DND-41 (cell line): ENCODE measurements around the gene TFCP2.
"Not testable (repeated sequence)": the region's sequence is repeated elsewhere in the genome, so short reads cannot be mapped to it uniquely, and the experiment has no call there.

ENCODE experiments used
- ATAC-seq: fragments of 200-7000 bp; cut with Tn5 transposase; 3 replicates; pipeline ENCODE4 v1.9.1; 2021; ENCODE audit warnings: low read depth; ENCODE audit not compliant: insufficient read depth
- DNase-seq: peaks from one replicate; pipeline ENCODE4 v3.0.0-alpha.2; 2020
- H2AFZ ChIP-seq: 2 replicates; pipeline ENCODE4 v1.6.0; 2012; ENCODE audit warnings: low read depth, low read length
- H3K27ac ChIP-seq: 2 replicates; pipeline ENCODE4 v1.5.1; 2012; ENCODE audit warnings: low read length, inconsistent platforms
- H3K27me3 ChIP-seq: fragments of 200-600 bp; sonication (generic); 2 replicates; pipeline ENCODE4 v1.6.0; 2012; ENCODE audit warnings: low read length, mild to moderate bottlenecking, inconsistent platforms; ENCODE audit not compliant: insufficient read depth, poor library complexity
- H3K36me3 ChIP-seq: 2 replicates; pipeline ENCODE4 v1.5.1; 2012; ENCODE audit warnings: low read length, inconsistent platforms; ENCODE audit not compliant: insufficient read depth
- H3K4me1 ChIP-seq: 2 replicates; pipeline ENCODE4 v1.5.1; 2012; ENCODE audit warnings: mild to moderate bottlenecking, low read length; ENCODE audit not compliant: insufficient read depth
- H3K4me2 ChIP-seq: 2 replicates; pipeline ENCODE4 v1.6.0; 2012; ENCODE audit warnings: mild to moderate bottlenecking, moderate library complexity, low read length, inconsistent platforms; ENCODE audit not compliant: insufficient read depth
- H3K4me3 ChIP-seq, 2 experiments: fragments of 200-600 bp in 1 of 2; shearing (Covaris generic) in 1 of 2; 2 replicates each; pipeline ENCODE4 v1.5.1; 2012 to 2016; ENCODE audit warnings: inconsistent platforms in 2 of 2, low read length in 2 of 2, mild to moderate bottlenecking in 2 of 2, low read depth in 1 of 2, moderate library complexity in 1 of 2
- H3K79me2 ChIP-seq: 2 replicates; pipeline ENCODE4 v1.6.0; 2012; ENCODE audit warnings: low read length, inconsistent platforms; ENCODE audit not compliant: insufficient read depth
- H3K9ac ChIP-seq: 2 replicates; pipeline ENCODE4 v1.6.0; 2012; ENCODE audit warnings: low read depth, mild to moderate bottlenecking, inconsistent platforms, low read length, moderate library complexity
- H3K9me3 ChIP-seq: 2 replicates; pipeline ENCODE4 v1.5.1; 2012; ENCODE audit warnings: low read length, moderate library complexity, mild to moderate bottlenecking, inconsistent platforms; ENCODE audit not compliant: insufficient read depth, severe bottlenecking
- H4K20me1 ChIP-seq: 2 replicates; pipeline ENCODE4 v1.6.0; 2012; ENCODE audit warnings: low read length; ENCODE audit not compliant: insufficient read depth
- EZH2 ChIP-seq: IDR thresholded peaks from 3 replicates; pipeline ENCODE4 v1.6.1; 2012; ENCODE audit warnings: borderline replicate concordance, low read depth, mild to moderate bottlenecking, moderate library complexity, low read length, inconsistent platforms; ENCODE audit not compliant: severe bottlenecking
- TF ChIP-seq, protein P1 (sequence below): IDR thresholded peaks from 2 replicates; pipeline ENCODE4 v1.5.1; 2012; ENCODE audit warnings: borderline replicate concordance, low read length, moderate library complexity, mild to moderate bottlenecking; ENCODE audit not compliant: poor library complexity, severe bottlenecking; ENCODE audit errors: extremely low read depth

The TFCP2 gene

DNA sequence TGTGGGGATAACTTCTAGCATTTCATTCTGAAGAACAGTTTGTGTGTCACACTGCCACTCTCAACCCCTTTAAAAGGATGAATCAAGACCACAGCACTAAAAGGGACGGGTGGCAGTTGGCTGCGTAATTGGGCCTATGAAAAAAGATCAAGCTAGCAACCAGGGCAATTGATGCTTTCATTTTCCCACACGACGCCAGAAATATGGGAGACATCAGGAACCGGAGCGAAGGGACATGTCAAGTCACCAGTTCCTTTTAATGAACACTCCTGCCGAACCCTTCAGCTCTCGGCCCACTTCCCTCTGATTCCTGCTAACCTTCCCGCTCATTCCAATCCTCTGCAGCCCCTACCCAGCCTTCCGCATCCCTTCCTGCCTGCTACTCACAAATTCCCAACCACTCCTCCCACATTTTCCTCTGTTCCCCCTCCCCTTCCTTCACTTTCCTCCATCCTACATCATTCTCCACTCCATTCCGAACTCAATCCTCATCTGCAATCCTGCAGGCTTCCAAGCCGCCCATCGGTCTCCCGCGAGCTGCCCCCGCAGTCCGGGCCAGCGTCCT lies 90.3 kb downstream of the TFCP2 start:
- Histone ChIP-seq H3K4me1 (peaks cover 31% of the 10 kb centered on the region), H4K20me1 (peaks cover 12% of the 10 kb centered on the region; the same call in 1 of the 2 replicates), H3K4me3 (peak overlapping the region; percentile 80 to 90), H3K79me2 (peaks cover 37% of the 10 kb centered on the region), H3K4me2 (peak overlapping the region; percentile 88), H3K27me3 (no peaks in the 10 kb centered on the region), H3K27ac (peak overlapping the region; percentile 74), H3K36me3 (no peaks in the 10 kb centered on the region; the same call in 1 of the 2 replicates), H3K9me3 (no peaks in the 10 kb centered on the region), H3K9ac (peak overlapping the region; percentile 91), H2AFZ (peak overlapping the region; percentile 66)
- DNase-seq, result peak; percentile 51
- ATAC-seq, result peak; percentile 25; the same call in 2 of the 3 replicates
- TF ChIP-seq, protein P1, sequence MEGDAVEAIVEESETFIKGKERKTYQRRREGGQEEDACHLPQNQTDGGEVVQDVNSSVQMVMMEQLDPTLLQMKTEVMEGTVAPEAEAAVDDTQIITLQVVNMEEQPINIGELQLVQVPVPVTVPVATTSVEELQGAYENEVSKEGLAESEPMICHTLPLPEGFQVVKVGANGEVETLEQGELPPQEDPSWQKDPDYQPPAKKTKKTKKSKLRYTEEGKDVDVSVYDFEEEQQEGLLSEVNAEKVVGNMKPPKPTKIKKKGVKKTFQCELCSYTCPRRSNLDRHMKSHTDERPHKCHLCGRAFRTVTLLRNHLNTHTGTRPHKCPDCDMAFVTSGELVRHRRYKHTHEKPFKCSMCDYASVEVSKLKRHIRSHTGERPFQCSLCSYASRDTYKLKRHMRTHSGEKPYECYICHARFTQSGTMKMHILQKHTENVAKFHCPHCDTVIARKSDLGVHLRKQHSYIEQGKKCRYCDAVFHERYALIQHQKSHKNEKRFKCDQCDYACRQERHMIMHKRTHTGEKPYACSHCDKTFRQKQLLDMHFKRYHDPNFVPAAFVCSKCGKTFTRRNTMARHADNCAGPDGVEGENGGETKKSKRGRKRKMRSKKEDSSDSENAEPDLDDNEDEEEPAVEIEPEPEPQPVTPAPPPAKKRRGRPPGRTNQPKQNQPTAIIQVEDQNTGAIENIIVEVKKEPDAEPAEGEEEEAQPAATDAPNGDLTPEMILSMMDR, result no peak
- TF ChIP-seq EZH2, result no peak

DNA sequence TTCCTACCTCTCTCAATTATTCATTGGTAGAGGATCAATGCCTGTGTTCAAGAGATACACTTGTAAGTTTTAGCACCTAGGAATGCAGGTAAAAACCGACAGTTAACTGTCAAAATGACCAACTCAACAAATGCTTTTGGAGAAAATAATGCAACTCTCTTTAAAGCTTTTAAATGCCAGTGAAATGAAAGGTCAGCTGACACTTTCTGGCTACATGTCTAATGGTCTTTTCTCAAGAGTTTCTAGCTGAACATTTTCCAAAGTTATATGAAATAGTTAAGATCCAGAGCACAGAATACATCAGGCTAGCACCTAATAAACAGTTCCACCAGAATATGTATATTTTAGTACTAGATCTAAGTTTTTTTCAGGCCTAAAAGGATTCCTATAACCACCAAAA lies 91.5 kb downstream of the TFCP2 start:
- TF ChIP-seq, protein P1, result no peak
- TF ChIP-seq EZH2, result no peak
- Histone ChIP-seq H3K79me2 (peaks cover 49% of the 10 kb centered on the region), H4K20me1 (peaks cover 18% of the 10 kb centered on the region; the same call in 1 of the 2 replicates), H3K4me1 (peaks cover 38% of the 10 kb centered on the region), H2AFZ (no peak overlapping the region), H3K36me3 (no peaks in the 10 kb centered on the region; the same call in 1 of the 2 replicates), H3K27ac (no peak overlapping the region), H3K27me3 (no peaks in the 10 kb centered on the region), H3K9ac (no peak overlapping the region), H3K9me3 (no peaks in the 10 kb centered on the region), H3K4me2 (peak overlapping the region; percentile 88), H3K4me3 (no peak overlapping the region)
- ATAC-seq (no peak), DNase-seq (no peak)

DNA sequence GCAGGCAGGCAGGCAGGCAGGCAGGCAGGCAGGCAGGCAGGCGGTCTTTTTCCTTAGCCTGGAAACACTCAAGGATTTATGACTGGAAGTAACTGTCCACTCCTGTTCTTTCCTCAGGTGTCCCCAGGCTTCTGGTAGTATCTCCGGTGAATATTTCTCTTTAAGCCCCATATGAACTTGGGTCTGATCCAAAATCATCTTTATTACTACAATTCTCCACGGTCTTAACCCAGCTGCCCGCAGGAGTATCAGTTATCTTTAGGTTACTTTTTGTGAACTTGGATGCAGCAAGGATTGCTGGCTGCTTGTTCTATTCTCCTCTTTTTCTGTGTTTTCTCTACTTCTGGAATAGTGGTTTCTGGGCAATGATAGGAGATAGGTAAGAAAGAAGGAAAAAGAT lies 92.8 kb downstream of the TFCP2 start:
- H3K4me2 ChIP-seq, result no peak overlapping the region
- H4K20me1 ChIP-seq, result peaks cover 20% of the 10 kb centered on the region; the same call in 1 of the 2 replicates
- H3K4me1 ChIP-seq, result peaks cover 51% of the 10 kb centered on the region
- H3K27ac ChIP-seq, result no peak overlapping the region
- H3K4me3 ChIP-seq, result no peak overlapping the region
- no peak overlapping the region for H2AFZ ChIP-seq
- H3K9me3 ChIP-seq, result no peaks in the 10 kb centered on the region
- TF ChIP-seq, protein P1, result no peak
- TF ChIP-seq EZH2, result no peak
- no peak for ATAC-seq
- no peak overlapping the region for H3K9ac ChIP-seq
- peaks cover 60% of the 10 kb centered on the region for H3K79me2 ChIP-seq
- peaks cover 4% of the 10 kb centered on the region; the same call in 1 of the 2 replicates for H3K36me3 ChIP-seq
- no peak for DNase-seq
- no peaks in the 10 kb centered on the region for H3K27me3 ChIP-seq

DNA sequence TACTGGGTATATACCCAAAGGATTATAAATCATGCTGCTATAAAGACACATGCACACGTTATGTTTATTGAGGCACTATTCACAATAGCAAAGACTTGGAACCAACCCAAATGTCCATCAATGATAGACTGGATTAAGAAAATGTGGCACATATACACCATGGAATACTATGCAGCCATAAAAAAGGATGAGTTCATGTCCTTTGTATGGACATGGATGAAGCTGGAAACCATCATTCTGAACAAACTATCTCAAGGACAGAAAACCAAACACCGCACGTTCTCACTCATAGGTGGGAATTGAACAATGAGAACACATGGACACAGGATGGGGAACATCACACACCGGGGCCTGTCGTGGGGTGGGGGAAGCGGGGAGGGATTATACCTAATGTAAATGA lies 94.1 kb downstream of the TFCP2 start:
- Histone ChIP-seq H3K36me3 (peaks cover 11% of the 10 kb centered on the region), H4K20me1 (peaks cover 23% of the 10 kb centered on the region; the same call in 1 of the 2 replicates), H3K4me1 (peaks cover 52% of the 10 kb centered on the region), H3K79me2 (peaks cover 60% of the 10 kb centered on the region)
- not testable (repeated sequence) for H3K4me2 ChIP-seq, DNase-seq, H3K27me3 ChIP-seq, H3K9me3 ChIP-seq, H2AFZ ChIP-seq, H3K27ac ChIP-seq, ATAC-seq, H3K9ac ChIP-seq, H3K4me3 ChIP-seq

DNA sequence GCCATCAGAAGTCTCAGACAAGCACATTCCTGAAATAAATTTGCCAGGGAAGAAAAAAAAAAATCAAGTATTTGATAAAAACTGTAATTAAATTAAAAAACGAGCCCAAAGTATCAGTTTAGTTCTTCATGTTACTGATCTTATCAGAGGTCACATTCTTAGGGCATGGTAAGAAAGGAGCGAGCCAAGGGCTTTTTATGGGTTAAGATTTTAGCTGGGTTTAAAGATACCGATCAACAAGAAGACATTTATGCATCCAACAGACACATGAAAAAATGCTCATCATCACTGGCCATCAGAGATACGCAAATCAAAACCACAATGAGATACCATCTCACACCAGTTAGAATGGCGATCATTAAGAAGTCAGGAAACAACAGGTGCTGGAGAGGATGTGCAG lies 94.6 kb downstream of the TFCP2 start:
- H3K27ac ChIP-seq, ATAC-seq, DNase-seq, H3K9ac ChIP-seq, H3K4me3 ChIP-seq, H3K9me3 ChIP-seq, H3K4me2 ChIP-seq, H2AFZ ChIP-seq, H3K27me3 ChIP-seq: not testable (repeated sequence)
- peaks cover 23% of the 10 kb centered on the region; the same call in 1 of the 2 replicates for H4K20me1 ChIP-seq
- H3K79me2 ChIP-seq, result peaks cover 60% of the 10 kb centered on the region
- peaks cover 16% of the 10 kb centered on the region for H3K36me3 ChIP-seq
- H3K4me1 ChIP-seq, result peaks cover 49% of the 10 kb centered on the region
